Germinal center (tissue), 1 donor: ENCODE data around the gene VSTM4.

Experiments
- DNase-seq: peaks from one replicate; pipeline ENCODE4 v3.0.0; 2012; ENCODE audit warnings: mixed read lengths, low spot score

The VSTM4 gene

GRCh38 chr10:49070701-49071100 lies 44.6 kb downstream of the VSTM4 start:
- no peak for DNase-seq

DNA sequence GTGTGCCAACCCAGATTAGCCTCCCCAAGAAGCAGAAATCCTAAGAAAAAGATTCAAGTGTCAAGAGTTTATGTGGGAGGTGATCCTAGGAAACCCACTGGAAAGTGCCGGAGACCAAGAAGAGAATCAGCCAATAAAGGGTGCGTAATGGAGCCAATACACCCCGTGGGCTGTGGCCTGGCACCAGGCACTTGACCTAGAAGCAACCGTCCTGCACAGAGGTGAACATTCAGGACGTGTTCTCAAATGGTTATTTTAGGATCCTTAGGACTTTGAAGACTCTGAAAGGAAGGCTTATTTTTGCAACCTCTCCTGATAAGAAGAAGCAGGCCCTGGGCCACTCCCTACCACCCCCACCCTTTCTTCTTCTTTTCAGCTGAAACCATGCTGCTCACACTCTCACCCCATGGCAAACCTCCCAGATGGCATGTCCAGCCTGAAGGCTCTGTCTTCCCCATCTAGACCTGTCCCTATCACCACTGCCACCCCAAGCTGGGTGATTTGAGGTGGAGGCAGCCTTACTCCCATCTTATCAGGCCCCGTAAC lies 46.6 kb downstream of the VSTM4 start:
- no peak for DNase-seq

GRCh38 chr10:49068209-49068608 lies 47.1 kb downstream of the VSTM4 start:
- no peak for DNase-seq

DNA sequence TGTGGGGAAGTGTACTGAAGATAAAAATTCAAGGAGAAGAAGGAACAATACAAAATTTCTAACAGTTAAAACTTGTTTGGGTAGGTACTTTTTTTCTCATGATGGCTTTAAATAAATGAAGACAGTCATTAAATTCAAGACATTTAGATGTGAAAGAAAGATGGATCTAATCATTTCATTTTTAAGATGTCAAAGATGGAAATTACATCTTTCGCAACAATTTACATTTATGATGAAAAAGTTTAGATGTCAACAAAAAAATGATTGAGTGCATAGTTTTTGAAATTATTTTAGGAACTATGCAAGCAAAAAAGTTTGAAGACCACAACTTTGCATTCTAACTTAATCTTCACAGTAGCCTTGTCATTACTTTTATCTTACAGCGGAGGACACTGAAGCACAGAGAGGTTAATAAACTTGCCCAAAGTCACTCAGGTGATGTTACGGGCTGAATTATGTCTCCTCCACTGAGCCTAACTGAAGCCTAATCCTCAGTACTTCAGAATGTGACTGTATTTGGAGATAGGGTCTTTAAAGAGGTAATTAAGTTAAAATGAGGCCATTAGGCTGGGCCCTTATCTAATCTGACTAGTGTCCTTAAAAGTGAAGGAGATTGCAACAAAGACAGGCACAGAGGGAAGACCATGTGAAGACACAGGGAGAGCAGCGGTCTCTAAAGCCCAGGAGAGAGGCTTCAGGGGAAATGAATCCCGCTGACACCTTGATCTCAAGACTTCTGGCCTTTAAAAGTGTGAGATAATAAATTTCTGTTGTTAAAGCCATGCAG lies 48.2 kb downstream of the VSTM4 start:
- DNase-seq = no peak

DNA sequence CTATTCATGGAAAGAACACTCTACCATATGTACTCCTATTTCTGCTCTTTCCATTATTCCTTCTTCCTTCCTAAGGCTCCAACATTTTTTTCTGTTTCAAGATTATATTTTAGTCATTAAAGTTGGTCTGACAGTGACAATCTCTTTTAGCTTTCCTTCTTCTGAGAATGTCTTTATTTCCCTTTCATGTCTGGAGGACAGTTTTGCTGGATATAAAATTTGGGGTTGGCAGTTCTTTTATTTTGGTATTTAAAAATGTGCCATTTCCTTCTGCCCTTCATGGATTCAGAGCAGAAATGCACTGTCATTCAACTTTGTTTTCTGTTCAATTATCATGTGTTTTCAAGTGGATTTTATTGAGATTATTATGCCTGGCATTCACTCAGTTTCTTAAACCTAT lies 53.1 kb downstream of the VSTM4 start:
- no peak for DNase-seq

DNA sequence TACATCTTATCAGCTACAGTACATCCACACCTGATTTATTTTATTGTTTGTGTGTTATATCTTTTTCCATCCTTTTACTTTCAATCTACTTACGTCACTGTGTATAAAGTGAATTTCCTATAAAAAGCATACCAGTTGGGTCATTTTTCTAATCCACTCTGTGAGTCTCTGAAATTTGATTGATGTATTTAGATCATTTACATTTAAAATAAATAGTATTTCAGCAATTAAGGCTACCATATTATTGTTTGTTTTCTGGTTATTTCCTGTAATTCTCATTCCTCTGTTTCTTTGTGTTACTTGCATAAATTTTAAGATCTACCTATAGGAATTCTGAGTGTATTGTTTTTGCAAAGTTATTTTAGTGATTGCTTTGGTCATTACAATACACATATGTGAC lies 53.7 kb downstream of the VSTM4 start:
- DNase-seq = no peak

DNA sequence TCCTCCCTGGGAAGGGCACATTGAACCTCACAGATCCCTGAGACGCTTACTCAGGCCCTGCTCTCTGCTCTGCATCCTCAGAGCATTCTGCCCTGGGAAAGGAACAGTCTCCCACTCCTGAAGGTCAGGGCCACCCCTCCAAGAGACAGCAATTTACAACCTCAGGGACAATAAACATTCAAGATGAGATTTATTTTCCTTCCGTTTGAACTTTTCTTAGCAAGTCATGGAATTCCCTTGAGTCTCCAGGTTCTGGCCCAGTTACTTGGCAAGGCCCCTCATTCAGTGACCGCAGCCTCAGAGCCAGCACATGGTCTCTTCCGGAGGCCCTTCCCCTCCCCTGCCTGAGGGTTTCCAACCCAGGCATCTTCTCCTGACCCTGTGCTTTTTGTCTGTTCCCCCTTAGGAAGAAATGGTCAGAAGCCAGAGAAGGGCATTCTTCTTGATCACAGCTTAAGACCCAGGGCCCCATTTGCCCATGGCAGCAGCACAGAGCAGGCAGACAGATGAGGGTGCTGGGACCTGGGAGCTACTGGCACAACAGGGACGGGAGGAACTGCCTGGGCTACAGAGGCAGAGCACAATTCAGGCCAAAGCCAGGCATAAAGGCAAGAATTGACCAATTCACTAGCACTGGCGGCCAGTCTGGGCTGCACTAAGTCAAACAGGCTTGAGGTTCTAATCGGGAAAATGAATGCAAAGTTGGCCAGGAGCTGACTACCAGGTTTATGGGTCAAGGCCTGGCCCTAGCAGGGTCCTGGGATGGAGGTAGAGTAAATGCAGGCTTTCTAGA lies 56.7 kb downstream of the VSTM4 start:
- no peak for DNase-seq

GRCh38 chr10:49057231-49057880 lies 58.0 kb downstream of the VSTM4 start:
- DNase-seq = no peak

GRCh38 chr10:49056356-49056755 lies 59.0 kb downstream of the VSTM4 start:
- DNase-seq = no peak

DNA sequence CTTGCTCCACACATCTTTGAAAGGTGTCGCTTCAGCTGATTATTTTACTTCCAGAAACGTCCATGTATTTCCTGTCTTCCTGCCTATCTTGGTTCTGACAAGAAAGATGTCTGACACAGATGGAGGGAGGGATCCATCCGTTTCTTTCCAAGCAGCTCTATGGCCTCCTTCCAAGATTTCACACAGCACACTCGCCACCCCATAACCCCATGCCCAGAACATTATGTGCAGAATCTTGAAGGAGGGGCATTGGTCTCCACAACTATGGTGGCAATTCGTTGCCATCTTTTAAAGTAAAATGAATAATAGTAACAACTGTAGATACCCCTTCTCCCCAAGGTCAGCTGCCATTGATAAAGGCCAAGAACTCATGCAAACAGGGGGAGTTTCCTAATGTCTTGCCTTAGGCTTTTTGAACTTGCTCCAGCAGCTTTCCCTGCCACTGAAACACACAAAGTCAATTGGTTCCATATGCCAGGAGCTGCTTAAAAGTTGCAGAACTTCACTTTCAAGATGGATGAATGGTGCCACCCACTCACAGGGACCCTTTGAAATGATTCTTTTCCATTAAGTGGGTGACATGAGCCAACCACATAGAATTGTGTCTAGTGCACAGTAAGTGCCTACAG lies 60.0 kb downstream of the VSTM4 start:
- no peak for DNase-seq

GRCh38 chr10:49054753-49055152 lies 60.6 kb downstream of the VSTM4 start:
- no peak for DNase-seq

GRCh38 chr10:49053998-49054692 lies 61.2 kb downstream of the VSTM4 start:
- DNase-seq = no peak

GRCh38 chr10:49053053-49053997 lies 62.0 kb downstream of the VSTM4 start:
- DNase-seq = no peak

DNA sequence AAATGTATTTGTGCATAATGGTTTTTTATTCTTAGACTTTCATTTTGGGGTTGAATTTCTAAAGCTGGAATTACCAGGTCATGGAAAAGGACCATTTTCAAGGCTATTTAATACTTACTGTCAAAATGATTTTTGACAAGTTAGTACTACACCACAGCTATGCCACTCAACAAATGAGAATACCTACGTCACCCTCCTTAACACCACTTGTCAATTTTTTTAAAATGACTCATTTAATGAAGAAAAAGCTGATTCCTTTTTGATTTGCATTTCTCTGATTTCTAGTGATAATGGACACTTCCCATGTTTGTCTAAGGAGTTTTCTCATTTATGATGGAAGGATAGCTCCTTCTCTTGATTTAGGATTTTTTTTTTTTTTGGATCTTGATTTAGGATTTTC lies 63.3 kb downstream of the VSTM4 start:
- no peak for DNase-seq

DNA sequence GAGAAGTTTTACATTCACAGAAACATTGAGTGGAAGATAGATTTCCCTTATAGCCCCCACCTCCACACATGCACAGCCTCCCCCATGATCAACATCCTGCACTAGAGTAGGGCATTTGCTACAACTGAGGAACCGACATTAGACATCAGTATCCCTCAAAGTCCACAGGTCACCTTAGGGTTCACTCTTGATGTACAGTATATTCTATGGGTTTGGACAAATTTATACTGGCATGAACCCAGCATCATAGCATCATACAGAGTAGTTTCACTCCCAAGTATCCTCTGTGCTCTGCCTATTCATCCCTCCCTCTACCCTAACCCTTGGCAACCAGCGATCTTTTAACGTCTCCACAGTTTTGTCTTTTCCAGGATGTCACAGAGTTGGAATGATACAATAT lies 64.4 kb downstream of the VSTM4 start:
- no peak for DNase-seq

DNA sequence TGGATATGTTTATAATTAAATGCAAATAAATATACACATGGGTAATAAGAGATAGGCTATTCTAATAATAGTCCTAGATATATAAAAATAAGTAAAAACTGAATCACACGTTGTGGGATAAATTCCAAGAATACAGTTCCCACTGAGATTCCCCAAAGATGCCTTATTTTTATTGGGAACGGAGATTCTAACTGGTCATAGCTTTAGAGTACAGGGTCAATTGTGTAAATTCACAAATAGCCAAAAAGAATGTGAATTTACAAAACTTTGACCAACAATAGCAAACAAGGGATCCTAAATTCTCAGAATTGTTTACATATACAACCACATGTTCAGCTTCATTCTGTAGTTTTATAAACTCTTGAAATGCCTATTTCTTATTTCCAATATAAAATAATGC lies 65.0 kb downstream of the VSTM4 start:
- DNase-seq = no peak

- DNase-seq = no peak
Observed at GRCh38 chr10:49049660-49050059, 65.7 kb downstream of the VSTM4 start.

GRCh38 chr10:49047128-49047639 lies 68.1 kb downstream of the VSTM4 start:
- no peak for DNase-seq

DNA sequence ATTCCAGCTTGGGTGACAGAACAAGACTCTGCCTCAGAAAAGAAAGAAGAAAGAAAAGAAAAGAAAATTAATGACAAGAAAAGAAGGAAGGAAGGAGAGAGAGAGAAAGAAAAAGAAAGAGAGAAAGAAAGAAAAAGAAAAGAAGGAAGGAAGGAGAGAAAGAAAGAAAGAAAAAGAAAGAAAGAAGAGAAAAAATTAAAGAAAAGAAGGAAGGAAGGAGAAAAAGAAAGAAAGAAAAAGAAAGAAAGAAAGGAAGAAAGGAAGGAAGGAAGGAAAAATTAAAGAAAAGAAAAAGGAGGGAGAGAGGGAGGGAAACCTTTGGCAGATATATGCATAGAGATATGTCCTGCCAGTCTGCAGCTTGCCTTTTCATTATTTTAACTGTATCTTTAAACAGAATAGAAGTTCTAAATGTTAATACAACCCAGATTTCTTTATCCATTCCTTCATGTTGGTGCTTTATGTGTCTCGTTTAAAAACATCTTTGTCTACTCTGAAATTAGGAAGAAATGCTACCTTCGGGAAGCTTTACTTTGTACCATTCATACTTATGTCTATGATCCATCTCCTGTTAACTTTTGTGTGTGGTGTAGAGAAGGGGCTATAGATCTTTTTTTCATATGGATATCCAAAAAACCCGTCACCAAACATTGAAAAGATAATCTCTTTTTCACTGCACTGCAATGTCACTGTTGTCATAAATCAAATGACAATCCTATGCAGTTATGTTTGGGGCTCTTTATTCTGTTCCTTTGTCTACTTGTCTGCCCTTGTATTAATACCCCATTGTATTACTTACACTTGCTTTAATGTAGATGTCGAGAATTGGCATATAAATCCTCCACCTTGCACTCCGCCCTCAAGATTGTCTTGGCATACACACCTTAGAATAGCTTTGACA lies 70.8 kb downstream of the VSTM4 start:
- DNase-seq = no peak
